PC-3 (cell line): ENCODE measurements around the gene JARID2. TPM values are rescaled to one million over a fixed set of nuclear protein-coding genes. Genes with fewer than 3 reads are reported as not detected.

Experiments used
- ATAC-seq: fragments of 200-7000 bp; cut with Tn5 transposase; 2 replicates; pipeline ENCODE4 v1.9.1; 2020; ENCODE audit warnings: mild to moderate bottlenecking, moderate library complexity
- BruUV-seq: library from RNA; stranded (reverse); fragments of 400-500 nt; replicated peaks from 2 replicates; lab custom pipeline; 2021; lab: Mats Ljungman, UMichigan
- CTCF ChIA-PET: fragments of 300-600 bp; sonication (Branson Sonifier 250); formaldehyde crosslinking; loops from one replicate; lab custom pipeline; 2022; ENCODE audit warnings: antibody characterized with exemption; lab: Charles Lee
- POLR2A ChIA-PET: fragments of 300-600 bp; sonication (Branson Sonifier 250); formaldehyde crosslinking; loops from one replicate; lab custom pipeline; 2022; ENCODE audit warnings: antibody characterized with exemption; ENCODE audit not compliant: unreplicated experiment; lab: Charles Lee
- DNase-seq: peaks from one replicate; pipeline ENCODE4 v3.0.0-alpha.2; 2015
- H2AFZ ChIP-seq: fragments of 300-600 bp; sonication (generic); 2 replicates; pipeline ENCODE4 v1.6.0; 2016; ENCODE audit warnings: antibody characterized with exemption, low read length
- H3F3A ChIP-seq: fragments of 300-600 bp; sonication (generic); one replicate; pipeline ENCODE4 v1.6.0; 2017; ENCODE audit warnings: antibody characterized with exemption, low read length, control low read depth, mild to moderate bottlenecking; ENCODE audit not compliant: unreplicated experiment
- H3K27ac ChIP-seq: fragments of 300-600 bp; sonication (generic); 2 replicates; pipeline ENCODE4 v1.5.1; 2016; ENCODE audit warnings: mild to moderate bottlenecking, low read length
- H3K27me3 ChIP-seq: fragments of 300-600 bp; sonication (generic); 2 replicates; pipeline ENCODE4 v1.6.1; 2016; ENCODE audit warnings: low read length, mixed read lengths
- H3K36me3 ChIP-seq: fragments of 300-600 bp; sonication (generic); 2 replicates; pipeline ENCODE4 v1.6.1; 2016; ENCODE audit warnings: low read depth, mixed run types, low read length, mixed read lengths
- H3K4me1 ChIP-seq: fragments of 300-600 bp; sonication (generic); 2 replicates; pipeline ENCODE4 v1.5.1; 2016; ENCODE audit warnings: low read length; ENCODE audit not compliant: insufficient read depth
- H3K4me2 ChIP-seq: fragments of 300-600 bp; sonication (generic); 2 replicates; pipeline ENCODE4 v1.6.0; 2016; ENCODE audit warnings: low read length
- H3K4me3 ChIP-seq: fragments of 300-600 bp; sonication (generic); 2 replicates; pipeline ENCODE4 v1.5.1; 2016; ENCODE audit warnings: mild to moderate bottlenecking, low read length, mixed read lengths
- H3K79me2 ChIP-seq: fragments of 300-600 bp; sonication (generic); 2 replicates; pipeline ENCODE4 v1.6.1; 2017; ENCODE audit warnings: low read length, mixed read lengths
- H3K9ac ChIP-seq: fragments of 300-600 bp; sonication (generic); 2 replicates; pipeline ENCODE4 v1.6.0; 2016; ENCODE audit warnings: mild to moderate bottlenecking, low read length
- H3K9me2 ChIP-seq: fragments of 300-600 bp; sonication (generic); replicated peaks from 2 replicates; pipeline ENCODE4 v1.6.1; 2016; ENCODE audit warnings: mixed run types, low read length, mixed read lengths
- H3K9me3 ChIP-seq: fragments of 300-600 bp; sonication (generic); 2 replicates; pipeline ENCODE4 v1.6.1; 2016; ENCODE audit warnings: low read length, mixed read lengths
- H4K20me1 ChIP-seq: fragments of 300-600 bp; sonication (generic); 2 replicates; pipeline ENCODE4 v1.6.1; 2016; ENCODE audit warnings: low read length, mixed read lengths
- EZH2 ChIP-seq: fragments of 300-600 bp; sonication (generic); IDR thresholded peaks from one replicate; pipeline ENCODE4 v1.6.1; 2017; ENCODE audit warnings: antibody characterized with exemption, mild to moderate bottlenecking, low read length; ENCODE audit not compliant: unreplicated experiment
- EZH2phosphoT487 ChIP-seq: fragments of 300-600 bp; sonication (generic); IDR thresholded peaks from 2 replicates; pipeline ENCODE4 v1.6.1; 2018; ENCODE audit warnings: mild to moderate bottlenecking, antibody characterized with exemption, low read length, borderline replicate concordance
- intact Hi-C: fragments of 100-400 bp; cut with micrococcal nuclease; formaldehyde crosslinking; loops from 2 replicates; pipeline ENCODE4 v1.9.0; 2023
- total RNA-seq: library from RNA; depleted of rRNA; stranded (reverse); fragments of >200 nt; gene quantifications from 2 replicates; pipeline ENCODE4 v1.2.3, GENCODE V29; 2014
- TF ChIP-seq, protein P1 (sequence below): fragments of 300-600 bp; sonication (generic); conservative IDR thresholded peaks from 2 replicates; pipeline ENCODE4 v1.5.1; 2017; ENCODE audit warnings: antibody characterized with exemption, low read depth, mild to moderate bottlenecking, low read length

JARID2 gene
- total RNA-seq, 1 experiment from 2014 or later, result 11.0 TPM

DNA sequence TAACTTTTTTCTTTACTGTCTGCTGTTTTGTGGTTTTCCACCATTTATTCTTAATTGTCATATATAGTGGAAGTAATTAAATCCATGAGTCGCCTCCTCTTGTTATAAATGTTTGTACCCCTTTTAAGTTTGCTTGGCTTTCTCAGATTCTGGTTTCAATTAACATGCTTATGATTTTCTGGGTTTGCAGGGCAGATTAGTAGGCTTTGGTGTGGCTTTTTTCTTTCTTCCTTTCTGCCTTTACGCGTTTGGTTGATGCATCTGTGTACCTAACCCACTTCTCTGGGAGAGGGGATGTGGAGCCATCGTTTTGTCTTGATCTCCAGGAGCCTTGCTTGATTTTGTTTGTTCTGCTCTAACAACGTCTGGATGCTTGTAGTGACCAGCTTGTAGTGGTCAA, 100.4 kb downstream of the JARID2 start:
- no TSS peak for BruUV-seq
- H3K4me2 ChIP-seq, result no peak overlapping the region
- no peak overlapping the region for H2AFZ ChIP-seq
- ChIA-PET CTCF (no interaction called here), POLR2A (no interaction called here)
- H3K79me2 ChIP-seq, result peaks cover 91% of the 10 kb centered on the region
- H4K20me1 ChIP-seq, result peaks cover 22% of the 10 kb centered on the region; the same call in 1 of the 2 replicates
- no peak overlapping the region for H3K27ac ChIP-seq
- H3K9me2 ChIP-seq, result no peaks in the 10 kb centered on the region
- no peaks in the 10 kb centered on the region for H3K36me3 ChIP-seq
- H3K9me3 ChIP-seq, result no peaks in the 10 kb centered on the region
- DNase-seq (no peak), ATAC-seq (no peak)
- H3F3A ChIP-seq, result no peaks in the 10 kb centered on the region
- intact Hi-C loops, result no loop called here
- H3K27me3 ChIP-seq, result no peaks in the 10 kb centered on the region
- no peak overlapping the region for H3K9ac ChIP-seq
- TF ChIP-seq, protein P1, sequence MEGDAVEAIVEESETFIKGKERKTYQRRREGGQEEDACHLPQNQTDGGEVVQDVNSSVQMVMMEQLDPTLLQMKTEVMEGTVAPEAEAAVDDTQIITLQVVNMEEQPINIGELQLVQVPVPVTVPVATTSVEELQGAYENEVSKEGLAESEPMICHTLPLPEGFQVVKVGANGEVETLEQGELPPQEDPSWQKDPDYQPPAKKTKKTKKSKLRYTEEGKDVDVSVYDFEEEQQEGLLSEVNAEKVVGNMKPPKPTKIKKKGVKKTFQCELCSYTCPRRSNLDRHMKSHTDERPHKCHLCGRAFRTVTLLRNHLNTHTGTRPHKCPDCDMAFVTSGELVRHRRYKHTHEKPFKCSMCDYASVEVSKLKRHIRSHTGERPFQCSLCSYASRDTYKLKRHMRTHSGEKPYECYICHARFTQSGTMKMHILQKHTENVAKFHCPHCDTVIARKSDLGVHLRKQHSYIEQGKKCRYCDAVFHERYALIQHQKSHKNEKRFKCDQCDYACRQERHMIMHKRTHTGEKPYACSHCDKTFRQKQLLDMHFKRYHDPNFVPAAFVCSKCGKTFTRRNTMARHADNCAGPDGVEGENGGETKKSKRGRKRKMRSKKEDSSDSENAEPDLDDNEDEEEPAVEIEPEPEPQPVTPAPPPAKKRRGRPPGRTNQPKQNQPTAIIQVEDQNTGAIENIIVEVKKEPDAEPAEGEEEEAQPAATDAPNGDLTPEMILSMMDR, result no peak
- TF ChIP-seq EZH2phosphoT487 (no peak), EZH2 (no peak)
- H3K4me1 ChIP-seq, result peaks cover 23% of the 10 kb centered on the region
- no peak overlapping the region for H3K4me3 ChIP-seq

DNA sequence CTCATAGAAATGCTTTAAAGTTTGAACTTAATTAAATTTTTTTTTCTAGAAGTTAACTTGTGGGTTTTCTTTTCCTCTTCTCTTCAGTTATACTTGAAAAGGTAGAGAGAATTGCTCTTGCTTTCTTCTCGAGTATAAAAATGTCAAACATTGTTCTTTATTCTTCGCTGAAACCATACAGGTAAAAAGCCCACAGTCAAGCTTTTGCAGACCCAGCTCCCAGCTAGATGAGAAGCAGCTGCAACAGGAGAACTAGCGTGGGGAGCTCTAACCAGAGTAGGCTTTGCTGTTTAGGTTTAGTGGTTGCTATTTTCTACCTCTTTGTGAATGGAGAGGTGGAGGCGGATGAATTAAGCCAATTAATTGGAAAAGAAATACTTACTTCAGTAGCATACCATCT, 102.7 kb downstream of the JARID2 start:
- TF ChIP-seq, protein P1, result no peak
- TF ChIP-seq EZH2 (no peak), EZH2phosphoT487 (no peak)
- peaks cover 33% of the 10 kb centered on the region for H3K4me1 ChIP-seq
- POLR2A ChIA-PET, result no interaction called here
- BruUV-seq, result no TSS peak
- H3K27ac ChIP-seq, result no peak overlapping the region
- peaks cover 92% of the 10 kb centered on the region for H3K79me2 ChIP-seq
- no peak for ATAC-seq
- no peaks in the 10 kb centered on the region for H3K9me3 ChIP-seq
- H3K4me3 ChIP-seq, result no peak overlapping the region
- DNase-seq, result no peak
- H3K36me3 ChIP-seq, result no peaks in the 10 kb centered on the region
- CTCF ChIA-PET, result no interaction called here
- H3F3A ChIP-seq, result no peaks in the 10 kb centered on the region
- H3K27me3 ChIP-seq, result no peaks in the 10 kb centered on the region
- intact Hi-C loops, result no loop called here
- no peaks in the 10 kb centered on the region for H3K9me2 ChIP-seq
- peaks cover 33% of the 10 kb centered on the region; the same call in 1 of the 2 replicates for H4K20me1 ChIP-seq
- H3K9ac ChIP-seq, result no peak overlapping the region
- no peak overlapping the region for H2AFZ ChIP-seq
- no peak overlapping the region for H3K4me2 ChIP-seq

DNA sequence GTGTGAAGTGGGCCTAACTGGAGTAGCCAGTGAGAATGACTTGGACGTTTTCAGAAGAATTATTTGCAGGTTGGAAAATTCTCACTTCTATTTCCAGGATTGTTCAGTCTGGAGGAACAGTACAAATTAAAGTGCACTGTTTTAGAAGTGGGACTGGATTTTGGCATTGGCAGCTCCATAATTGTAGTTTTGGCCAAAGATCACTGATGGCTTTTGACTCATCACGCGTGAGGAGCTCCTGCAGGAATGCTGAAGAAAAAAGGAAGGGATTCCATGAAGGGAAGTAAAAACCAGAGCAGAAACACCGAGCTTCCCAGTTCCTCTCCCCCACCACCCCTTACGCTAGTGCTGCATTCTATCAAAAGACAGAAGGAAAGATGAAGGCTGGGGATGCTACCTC, 103.5 kb downstream of the JARID2 start:
- Histone ChIP-seq H2AFZ (no peak overlapping the region), H4K20me1 (peaks cover 33% of the 10 kb centered on the region; the same call in 1 of the 2 replicates), H3K4me1 (peaks cover 33% of the 10 kb centered on the region), H3F3A (no peaks in the 10 kb centered on the region), H3K27ac (no peak overlapping the region), H3K79me2 (peaks cover 92% of the 10 kb centered on the region), H3K36me3 (no peaks in the 10 kb centered on the region), H3K9me2 (no peaks in the 10 kb centered on the region), H3K9me3 (no peaks in the 10 kb centered on the region), H3K4me2 (no peak overlapping the region), H3K27me3 (no peaks in the 10 kb centered on the region), H3K4me3 (no peak overlapping the region), H3K9ac (no peak overlapping the region)
- ChIA-PET CTCF (no interaction called here), POLR2A (interaction anchor here (0.5 to 0.6 kb wide), 2 partner anchors 41 to 59 kb away, joined by 3 to 4 read pairs; no protein-coding TSS in a partner anchor)
- intact Hi-C loops, result no loop called here
- BruUV-seq, result no TSS peak
- DNase-seq, result no peak
- ATAC-seq, result no peak
- TF ChIP-seq, protein P1, result no peak
